NCI-H2081 treated with DMSO at 0.1 percent for 48 hours (cell line): ENCODE measurements around the gene SMIM36.
"Not testable (repeated sequence)": the region's sequence is repeated elsewhere in the genome, so short reads cannot be mapped to it uniquely, and the experiment has no call there.

Experiments used
- DNase-seq: peaks from one replicate; lab custom pipeline; 2025; lab: John Stamatoyannopoulos, UW

Gene SMIM36

GRCh38 chr17:55501626-55502025, 9.6 kb downstream of the SMIM36 start:
- DNase-seq, result not testable (repeated sequence)

DNA sequence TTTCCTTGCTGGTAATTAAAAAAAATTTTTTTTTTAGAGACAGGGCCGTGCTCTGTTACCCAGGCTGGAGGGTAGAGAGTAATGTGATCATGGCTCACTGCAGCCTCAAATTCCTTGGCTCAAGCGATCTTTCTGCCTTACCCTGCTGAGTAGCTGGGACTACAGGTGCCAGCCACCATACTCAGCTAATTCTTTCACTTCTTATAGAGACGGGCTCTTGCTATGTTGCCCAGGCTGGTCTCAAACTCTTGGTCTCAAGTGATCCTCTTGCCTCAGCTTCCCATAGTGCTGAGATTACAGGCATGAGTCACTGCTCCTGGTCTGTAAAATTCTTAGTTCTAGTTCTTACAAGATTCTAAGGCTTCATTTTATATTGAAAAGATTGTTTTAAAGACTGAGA, 11.1 kb downstream of the SMIM36 start:
- DNase-seq, result no peak

DNA sequence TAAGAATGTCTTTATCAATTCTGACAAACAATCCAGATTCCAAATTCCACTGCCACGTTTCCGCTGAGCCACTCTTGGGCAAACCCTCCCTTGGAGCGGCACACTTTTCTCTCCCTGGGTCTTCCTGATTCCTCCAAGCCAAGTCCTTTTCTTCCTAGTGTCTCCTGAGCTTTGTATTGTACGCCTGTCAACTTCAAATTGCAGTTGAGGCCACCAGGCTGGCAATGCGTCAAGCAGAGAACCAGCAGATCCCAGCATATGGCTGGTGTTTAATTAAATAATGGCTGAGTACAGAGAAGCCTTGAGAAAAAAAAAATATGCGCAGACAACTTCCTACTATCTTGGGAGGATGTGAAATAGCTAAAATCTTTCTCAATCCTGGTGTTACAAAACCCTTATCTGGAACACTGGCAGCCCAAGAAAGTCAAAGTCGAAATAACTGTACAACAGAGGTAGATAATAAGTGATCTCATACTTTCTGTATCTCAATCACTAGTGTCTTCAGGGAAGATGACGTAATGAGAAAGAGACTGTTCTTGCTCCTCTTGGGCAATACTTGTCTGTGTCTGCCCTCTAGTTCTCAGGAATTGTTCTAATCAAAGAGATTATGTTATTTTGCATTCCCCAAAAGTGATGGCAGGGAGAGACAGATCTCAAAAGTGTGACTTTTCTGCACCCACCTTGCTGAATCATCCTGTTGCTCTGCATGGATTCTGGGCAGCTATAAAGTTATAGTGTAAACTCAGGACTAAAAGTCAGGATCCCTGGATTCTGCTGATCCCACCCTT, 15.0 kb downstream of the SMIM36 start:
- DNase-seq, result no peak

DNA sequence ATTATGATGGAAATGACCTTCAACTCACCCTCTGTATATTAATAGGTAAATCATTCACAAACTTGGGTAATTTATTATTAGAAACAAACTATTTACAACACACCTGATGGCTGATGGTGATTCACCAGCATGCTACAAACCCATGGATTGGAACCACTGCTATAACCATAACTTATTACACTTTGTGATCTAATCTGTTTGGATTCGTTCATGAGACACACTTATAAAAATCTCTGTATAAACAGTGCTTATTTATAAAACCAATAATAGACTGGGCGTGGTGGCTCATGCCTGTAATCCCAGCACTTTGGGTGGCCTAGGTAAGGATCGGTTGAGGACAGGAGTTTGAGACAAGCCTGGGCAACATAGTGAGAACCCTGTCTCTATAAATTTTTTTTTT, 16.0 kb downstream of the SMIM36 start:
- DNase-seq, result no peak

- no peak for DNase-seq
Observed at GRCh38 chr17:55492781-55493341, 18.4 kb downstream of the SMIM36 start.

DNA sequence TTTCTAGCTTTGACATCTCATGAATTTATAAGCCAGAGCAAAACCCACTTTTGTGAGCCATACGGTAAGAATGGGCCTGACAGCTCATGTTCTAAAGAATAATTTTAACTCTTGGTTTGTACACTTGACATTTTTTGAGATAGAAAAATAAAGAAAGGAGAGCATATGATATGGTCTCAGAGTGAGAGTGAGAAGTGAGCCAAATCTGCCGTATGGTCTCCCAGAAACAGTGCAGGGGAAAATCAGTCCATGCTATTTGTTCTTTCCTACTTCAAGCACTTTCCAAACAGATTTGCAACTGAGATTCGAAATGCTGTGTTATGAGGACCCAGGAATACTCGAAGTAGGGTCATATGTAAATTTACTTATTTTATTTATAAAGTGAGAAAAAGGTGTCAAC, 20.9 kb downstream of the SMIM36 start:
- no peak for DNase-seq

- DNase-seq, result no peak
Observed at GRCh38 chr17:55487695-55488432, 23.4 kb downstream of the SMIM36 start.

GRCh38 chr17:55484575-55484974, 26.7 kb downstream of the SMIM36 start:
- no peak for DNase-seq

DNA sequence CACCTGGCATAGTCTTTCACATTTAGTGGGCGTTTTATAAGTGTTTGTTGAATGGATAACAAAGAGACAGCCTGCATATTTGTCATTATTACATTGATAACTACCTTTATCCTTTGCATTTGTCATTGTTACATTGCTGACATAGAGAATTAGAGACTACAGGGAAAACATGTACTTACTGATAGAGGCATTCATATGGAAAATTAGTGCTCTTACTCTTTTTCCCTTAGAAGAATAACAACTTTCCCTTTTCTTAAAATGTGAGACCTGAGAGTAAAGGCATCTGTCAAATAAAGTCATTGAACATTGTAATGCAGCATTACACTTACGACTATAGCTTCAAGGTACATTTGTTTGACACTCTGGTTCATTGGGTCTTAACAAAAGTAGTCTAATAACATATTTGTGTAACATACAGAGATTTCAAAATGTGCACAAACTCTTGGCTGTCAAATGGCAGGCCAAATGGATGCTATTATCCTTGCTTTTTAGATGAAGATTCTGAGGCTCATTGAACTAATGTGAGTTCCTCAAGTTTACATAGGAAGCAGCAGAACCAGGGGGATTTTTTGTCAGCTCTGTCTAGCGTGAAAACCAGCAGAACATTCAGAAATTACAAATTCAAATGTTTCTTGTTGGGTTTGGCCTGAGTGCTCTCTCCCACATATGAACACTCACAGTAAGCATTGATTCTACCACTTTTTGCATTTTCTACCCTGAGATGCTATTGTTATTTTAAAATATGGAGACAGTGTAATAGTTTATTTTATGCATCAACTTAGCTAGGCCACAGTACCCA, 28.5 kb downstream of the SMIM36 start:
- DNase-seq, result no peak

DNA sequence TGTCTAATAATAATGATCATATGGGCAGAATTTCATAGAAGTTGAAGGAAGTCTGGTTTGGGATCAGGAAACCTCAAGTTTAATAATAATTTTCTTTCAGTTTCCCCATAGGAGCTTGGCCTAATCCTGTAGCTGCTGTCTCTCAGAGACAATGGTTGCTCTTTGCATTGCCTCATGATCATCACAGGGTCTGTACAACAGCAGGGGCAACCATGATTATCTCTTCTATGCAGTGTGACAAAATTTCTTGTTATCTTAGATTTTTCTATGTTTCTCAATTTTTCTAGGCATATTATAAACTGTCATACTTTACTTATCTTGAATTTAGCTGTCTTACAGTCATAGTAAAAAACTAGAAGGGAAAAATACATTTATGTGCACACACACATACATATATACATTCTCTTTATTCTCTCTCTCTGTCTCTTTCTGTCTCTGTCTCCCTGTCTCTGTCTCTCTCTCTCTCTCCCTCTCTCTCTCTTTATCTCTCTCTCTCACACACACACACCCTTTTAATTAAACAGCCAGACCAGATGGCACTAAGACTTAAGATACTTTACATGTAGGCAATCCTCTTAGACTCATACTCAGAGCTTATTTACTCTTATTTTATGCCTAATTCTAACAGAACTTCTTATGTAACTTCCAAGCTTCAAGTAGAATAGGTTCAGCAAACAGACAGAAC, 30.5 kb downstream of the SMIM36 start:
- DNase-seq, result no peak

- DNase-seq, result no peak
Observed at GRCh38 chr17:55479903-55480302, 31.3 kb downstream of the SMIM36 start.

- no peak for DNase-seq
Observed at GRCh38 chr17:55478971-55479370, 32.3 kb downstream of the SMIM36 start.

DNA sequence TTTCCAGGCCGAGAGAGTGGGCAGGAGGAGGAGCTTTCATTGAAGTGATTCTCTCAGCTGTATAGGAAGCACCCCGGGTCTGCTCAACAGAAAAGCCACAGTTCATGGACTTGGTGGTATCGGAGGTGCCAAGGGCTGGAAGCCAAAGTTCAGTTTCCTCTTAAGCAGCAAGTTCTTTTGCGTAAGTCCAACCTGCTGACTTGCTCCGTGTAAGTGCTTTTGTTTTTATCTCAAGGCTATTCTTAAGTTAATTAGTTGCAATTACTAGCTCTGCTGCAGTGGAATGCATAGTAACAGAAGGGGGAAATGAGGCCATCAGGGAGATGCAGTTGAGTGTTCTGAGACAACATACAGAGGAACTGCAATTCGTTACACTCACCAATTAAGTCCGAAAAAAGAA, 44.6 kb downstream of the SMIM36 start:
- no peak for DNase-seq

- DNase-seq, result not testable (repeated sequence)
Observed at GRCh38 chr17:55465771-55466170, 45.5 kb downstream of the SMIM36 start.

GRCh38 chr17:55463600-55463999, 47.7 kb downstream of the SMIM36 start:
- no peak for DNase-seq

GRCh38 chr17:55462711-55463110, 48.5 kb downstream of the SMIM36 start:
- DNase-seq, result no peak

- no peak for DNase-seq
Observed at GRCh38 chr17:55462234-55462633, 49.0 kb downstream of the SMIM36 start.

GRCh38 chr17:55458978-55459377, 52.3 kb downstream of the SMIM36 start:
- DNase-seq, result no peak

DNA sequence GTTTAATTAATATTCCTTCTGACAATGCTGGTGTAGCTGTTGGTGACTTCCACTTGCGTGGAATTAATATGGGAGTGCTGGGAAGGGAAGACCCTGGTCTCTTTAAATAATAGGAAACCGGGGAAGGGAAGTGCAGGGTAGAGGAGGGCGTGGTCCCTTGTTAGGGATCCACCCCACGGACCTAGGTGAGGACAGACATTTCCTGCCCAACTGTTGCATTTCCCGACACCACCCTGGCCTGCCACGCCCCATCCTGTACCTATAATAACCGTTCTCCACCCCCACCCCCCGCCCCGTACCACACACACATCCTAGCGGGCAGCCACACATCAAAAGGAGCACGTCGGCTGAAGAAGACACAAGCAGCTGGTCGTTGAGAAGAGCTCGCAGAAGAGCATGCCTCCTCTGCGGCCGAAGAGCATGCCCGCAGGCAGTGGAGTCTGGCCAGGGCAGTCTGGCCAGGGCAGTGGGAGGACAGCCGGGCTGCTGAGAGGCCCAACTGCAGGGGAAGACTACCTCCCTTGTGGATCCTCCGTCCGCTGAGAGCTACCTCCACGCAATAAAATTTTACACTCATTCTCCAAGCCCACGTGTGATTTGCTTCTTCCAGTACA, 52.9 kb downstream of the SMIM36 start:
- DNase-seq, result no peak

DNA sequence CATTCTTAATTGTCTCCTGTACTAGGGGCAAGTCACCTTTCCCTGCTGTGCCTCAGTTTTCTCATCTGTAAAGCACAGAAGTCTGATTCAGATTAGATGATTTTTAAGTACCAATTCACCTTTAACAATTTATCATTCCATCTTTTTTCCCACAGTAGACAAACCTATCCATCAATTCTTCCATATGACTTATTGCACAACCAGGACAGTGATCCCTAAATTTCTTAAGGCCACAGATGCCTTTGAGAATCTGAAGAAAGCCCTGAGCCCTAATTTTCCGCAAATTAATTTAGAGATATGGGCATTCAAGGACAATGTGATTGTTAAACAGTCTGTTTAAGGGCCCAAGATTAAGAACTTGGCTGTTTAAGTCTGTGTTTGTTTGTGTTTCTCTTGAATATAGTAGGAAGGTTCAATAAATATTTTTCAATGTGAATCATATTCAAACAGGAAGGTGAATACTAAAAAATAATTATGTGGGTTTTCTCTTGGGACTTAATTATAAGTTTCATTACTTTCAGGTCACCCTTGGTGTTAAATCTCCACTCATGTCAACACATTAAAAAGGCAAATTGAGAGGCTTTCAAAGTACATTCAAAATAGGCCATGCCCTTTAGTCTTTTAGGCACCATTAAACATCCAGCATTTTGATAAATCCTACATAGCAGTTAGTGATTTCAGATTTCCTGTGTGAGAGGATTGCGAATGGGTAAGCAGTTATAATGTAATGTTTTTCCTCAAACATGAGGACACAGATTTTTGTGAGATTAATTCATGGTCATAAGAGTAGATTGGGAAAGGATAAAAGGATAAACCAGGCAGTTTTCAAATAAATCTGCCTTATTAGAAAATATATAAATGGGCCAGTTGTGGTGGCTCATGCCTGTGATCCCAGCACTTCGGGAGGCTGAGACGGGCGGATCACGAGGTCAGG, 54.7 kb downstream of the SMIM36 start:
- no peak for DNase-seq
